ENCODE results near the gene PTCRA. TPM values are rescaled to one million over a fixed set of nuclear protein-coding genes. Genes with fewer than 3 reads are reported as not detected.

The PTCRA gene
- total and polyA plus RNA-seq, 2 of the 4 experiments (the other 2 are of a cell fraction), result not detected

GRCh38 chr6:42958125-42958524 lies 42.3 kb downstream of the PTCRA start:
- no peak overlapping the region for H3K23ac ChIP-seq (ENCODE audit: low read depth, low read length)
- no peaks in the 10 kb centered on the region for H3K27me3 ChIP-seq (ENCODE audit: control insufficient read depth, insufficient read depth, low read length)
- CTCF ChIA-PET, result no interaction called here
- no peak overlapping the region for H3K4me2 ChIP-seq (ENCODE audit: low read depth, low read length)
- ATAC-seq (ENCODE audit: low read depth) (no peak), DNase-seq (no peak)
- no peak overlapping the region for H3K4me3 ChIP-seq (ENCODE audit: insufficient read depth, low read depth, low read length)
- no peak overlapping the region for H2AK5ac ChIP-seq (ENCODE audit: low read depth, low read length)
- no peak overlapping the region for H2BK120ac ChIP-seq (ENCODE audit: low read depth, low read length)
- H3K14ac ChIP-seq (replicated peaks; ENCODE audit: low read depth, low read length), result no peak overlapping the region
- intact Hi-C loops (cut with micrococcal nuclease), result no loop called here
- no peaks in the 10 kb centered on the region for H3K9me3 ChIP-seq (ENCODE audit: control insufficient read depth, insufficient read depth, low read length)
- H4K91ac ChIP-seq (ENCODE audit: insufficient read depth, low read depth, low read length), result no peak overlapping the region
- H2BK15ac ChIP-seq (ENCODE audit: low read depth, low read length), result no peak overlapping the region
- no peaks in the 10 kb centered on the region for H4K20me1 ChIP-seq (ENCODE audit: insufficient read depth, low read length)
- no peaks in the 10 kb centered on the region for H3K9me1 ChIP-seq (ENCODE audit: insufficient read depth, low read length)
- H3K4ac ChIP-seq (ENCODE audit: low read depth, low read length), result no peak overlapping the region
- no peak overlapping the region for H4K8ac ChIP-seq (ENCODE audit: low read depth in 2 of 2, low read length in 2 of 2)
- in situ Hi-C loops (cut with MboI; ENCODE audit: low sequenced_read_pairs), result no loop called here
- no peak overlapping the region for H2BK5ac ChIP-seq (ENCODE audit: low read depth, low read length, poor library complexity, severe bottlenecking)
- H3K56ac ChIP-seq (ENCODE audit: extremely low read depth, insufficient read depth, low read length), result no peak overlapping the region
- H3K18ac ChIP-seq (ENCODE audit: low read depth, low read length), result no peak overlapping the region
- no TSS peak for BruUV-seq (replicated peaks)
- no peak for TF ChIP-seq CEBPB (IDR thresholded peaks at IDR 0.05; ENCODE audit: low read depth, low read length)
- no peak for TF ChIP-seq RFX5 (IDR thresholded peaks at IDR 0.05; ENCODE audit: low read depth, low read length)
- TF ChIP-seq RCOR1 (IDR thresholded peaks at IDR 0.05; ENCODE audit: insufficient replicate concordance, low read length), result no peak
- no peak for TF ChIP-seq CHD1 (IDR thresholded peaks at IDR 0.05; ENCODE audit: low read depth, low read length)
- no peak for TF ChIP-seq MAZ (IDR thresholded peaks at IDR 0.05; ENCODE audit: borderline replicate concordance, low read depth, low read length)
- no peak for TF ChIP-seq BHLHE40 (IDR thresholded peaks at IDR 0.05; ENCODE audit: low read depth, low read length)
- no peak for TF ChIP-seq POLR2A (IDR thresholded peaks at IDR 0.05; ENCODE audit: low read depth, low read length)
- no peak for TF ChIP-seq RAD21 (IDR thresholded peaks at IDR 0.05; ENCODE audit: low read length)
- WGBS, 2 experiments (ENCODE audit: extremely low coverage in 2 of 2, insufficient read length in 1 of 2), result no CpG with 5 or more reads among the region's 8 CpGs
- no peaks in the 10 kb centered on the region for H3K79me1 ChIP-seq (ENCODE audit: low read depth in 1 of 2, low read length in 2 of 2)
- dilution Hi-C loops (cut with HindIII; ENCODE audit: low sequenced_read_pairs, unreplicated experiment), result no loop called here
- peaks cover 8% of the 10 kb centered on the region for H3K36me3 ChIP-seq (ENCODE audit: control insufficient read depth, insufficient read depth, low read length)
- no peak overlapping the region for H3K27ac ChIP-seq (ENCODE audit: insufficient read depth, low read length)
- H2AFZ ChIP-seq (replicated peaks; ENCODE audit: low read length, poor library complexity), result no peak overlapping the region
- no peaks in the 10 kb centered on the region for H3K4me1 ChIP-seq (ENCODE audit: control insufficient read depth, insufficient read depth, low read length)
- no peak overlapping the region for H2BK20ac ChIP-seq (ENCODE audit: low read depth, low read length)
- H4K5ac ChIP-seq (ENCODE audit: low read depth, low read length), result no peak overlapping the region
- H2AK9ac ChIP-seq (replicated peaks; ENCODE audit: low read depth, low read length, poor library complexity), result no peak overlapping the region
- H3K9ac ChIP-seq (ENCODE audit: low read depth, low read length), result no peak overlapping the region
- POLR2A ChIA-PET (ENCODE audit: unreplicated experiment), result no interaction called here
